H1 (cell line): Measurements from ENCODE around the gene CHST2. TPM values are rescaled to one million over a fixed set of nuclear protein-coding genes. Genes with fewer than 3 reads are reported as not detected.

Experiments
- CTCF ChIA-PET: fragments of 300-600 bp; sonication (Branson Sonifier 250); formaldehyde crosslinking; loops from one replicate; lab custom pipeline; 2021; ENCODE audit not compliant: partially characterized antibody; lab: Charles Lee
- POLR2A ChIA-PET: fragments of 300-600 bp; sonication (Branson Sonifier 250); formaldehyde crosslinking; loops from one replicate; lab custom pipeline; 2021; ENCODE audit warnings: inconsistent platforms; ENCODE audit not compliant: partially characterized antibody; lab: Charles Lee
- DNase-seq, 2 experiments: peaks; one replicate each; pipeline versions ENCODE4 v3.0.0 to v3.0.0-alpha.2; 2010 to 2022; ENCODE audit warnings: low spot score in 2 of 2, low read depth in 1 of 2, mixed read lengths in 1 of 2
- FAIRE-seq: peaks from 2 replicates; lab custom pipeline; 2011; peaks lifted over from hg19 to GRCh38; lab: Jason Lieb, UNC
- H2AFZ ChIP-seq: 2 replicates; pipeline ENCODE4 v1.8.1; 2012; ENCODE audit warnings: low read length, inconsistent platforms
- H2AK5ac ChIP-seq: 2 replicates; pipeline ENCODE4 v1.6.1; 2013; ENCODE audit warnings: low read depth, low read length
- H2BK120ac ChIP-seq: replicated peaks from 2 replicates; pipeline ENCODE3; 2013; ENCODE audit warnings: low read depth, low read length, inconsistent platforms
- H2BK12ac ChIP-seq: 2 replicates; pipeline ENCODE4 v1.6.1; 2013; ENCODE audit warnings: low read depth, low read length
- H2BK15ac ChIP-seq: 2 replicates; pipeline ENCODE4 v1.6.1; 2013; ENCODE audit warnings: low read length
- H2BK20ac ChIP-seq: 2 replicates; pipeline ENCODE4 v1.6.1; 2013; ENCODE audit warnings: low read length
- H2BK5ac ChIP-seq: 2 replicates; pipeline ENCODE4 v1.6.1; 2013; ENCODE audit warnings: low read depth, low read length
- H3K14ac ChIP-seq: 2 replicates; pipeline ENCODE4 v1.6.1; 2013; ENCODE audit warnings: inconsistent platforms; ENCODE audit not compliant: insufficient read length
- H3K18ac ChIP-seq: 2 replicates; pipeline ENCODE4 v1.6.1; 2013; ENCODE audit warnings: low read length; ENCODE audit errors: extremely low read depth
- H3K23ac ChIP-seq: 2 replicates; pipeline ENCODE4 v1.6.1; 2013; ENCODE audit warnings: inconsistent platforms; ENCODE audit not compliant: insufficient read length
- H3K23me2 ChIP-seq: 2 replicates; pipeline ENCODE4 v1.6.1; 2013; ENCODE audit warnings: low read depth, low read length
- H3K27ac ChIP-seq: 2 replicates; pipeline ENCODE4 v1.6.1; 2011; ENCODE audit warnings: low read depth, low read length, inconsistent platforms
- H3K27me3 ChIP-seq, 4 experiments: replicated peaks in 1 of 4; 1 replicate in 1 of 4; 2 replicates in 3 of 4; pipeline versions ENCODE4 v1.6.1 to v1.8.1; 2011 to 2013; ENCODE audit warnings: low read length in 3 of 4, mild to moderate bottlenecking in 3 of 4, inconsistent platforms in 2 of 4, mixed read lengths in 2 of 4, moderate library complexity in 1 of 4; ENCODE audit not compliant: control insufficient read depth in 3 of 4, insufficient read depth in 3 of 4; ENCODE audit errors: extremely low read depth in 1 of 4
- H3K36me3 ChIP-seq, 4 experiments: 2 replicates each; pipeline versions ENCODE4 v1.6.1 to v1.8.1; 2011 to 2013; ENCODE audit warnings: mild to moderate bottlenecking in 4 of 4, low read length in 3 of 4, moderate library complexity in 2 of 4, control low read depth in 1 of 4, inconsistent platforms in 1 of 4; ENCODE audit not compliant: insufficient read depth in 4 of 4, control insufficient read depth in 2 of 4
- H3K4ac ChIP-seq: replicated peaks from 2 replicates; pipeline ENCODE3; 2013; ENCODE audit warnings: low read length, low read depth, mixed read lengths, inconsistent platforms; ENCODE audit not compliant: insufficient read length
- H3K4me1 ChIP-seq, 4 experiments: replicated peaks in 1 of 4; 1 replicate in 1 of 4; 2 replicates in 3 of 4; pipeline versions ENCODE4 v1.6.1 to v1.8.1; 2011 to 2013; ENCODE audit warnings: low read length in 3 of 4, inconsistent platforms in 2 of 4, mixed read lengths in 1 of 4; ENCODE audit not compliant: insufficient read depth in 4 of 4, control insufficient read depth in 3 of 4
- H3K4me2 ChIP-seq, 2 experiments: 2 replicates each; pipeline versions ENCODE4 v1.6.1 to v1.8.1; 2011 to 2013; ENCODE audit warnings: low read depth in 2 of 2, low read length in 2 of 2, control low read depth in 1 of 2, inconsistent platforms in 1 of 2, mild to moderate bottlenecking in 1 of 2; ENCODE audit not compliant: insufficient read depth in 1 of 2
- H3K4me3 ChIP-seq, 4 experiments: fragments of 200-600, 300-600 bp in 1 of 4; sonication (generic), shearing (Covaris generic), sonication (Bioruptor Twin) in 1 of 4; 2 replicates each; pipeline versions ENCODE4 v1.5.1 to v1.8.1; 2011 to 2016; ENCODE audit warnings: low read length in 4 of 4, low read depth in 3 of 4, control low read depth in 2 of 4, inconsistent platforms in 2 of 4, mild to moderate bottlenecking in 2 of 4, mixed read lengths in 1 of 4, moderate library complexity in 1 of 4; ENCODE audit not compliant: insufficient read depth in 2 of 4; ENCODE audit errors: extremely low read depth in 1 of 4
- H3K56ac ChIP-seq: replicated peaks from 2 replicates; pipeline ENCODE3; 2013; ENCODE audit warnings: low read depth, mild to moderate bottlenecking, mixed read lengths, low read length, inconsistent platforms; ENCODE audit not compliant: insufficient read length
- H3K79me1 ChIP-seq: 2 replicates; pipeline ENCODE4 v1.6.1; 2013; ENCODE audit warnings: low read depth, low read length, control low read depth
- H3K79me2 ChIP-seq, 2 experiments: 2 replicates each; pipeline versions ENCODE4 v1.6.1 to v1.8.1; 2012 to 2013; ENCODE audit warnings: low read length in 2 of 2, mild to moderate bottlenecking in 2 of 2, inconsistent platforms in 1 of 2; ENCODE audit not compliant: insufficient read depth in 2 of 2, control insufficient read depth in 1 of 2
- H3K9ac ChIP-seq, 4 experiments: replicated peaks in 1 of 4; 1 replicate in 1 of 4; 2 replicates in 3 of 4; pipeline versions ENCODE4 v1.6.1 to v1.8.1; 2011 to 2013; ENCODE audit warnings: low read depth in 3 of 4, low read length in 3 of 4, control low read depth in 2 of 4, mild to moderate bottlenecking in 2 of 4, moderate library complexity in 2 of 4, inconsistent platforms in 1 of 4; ENCODE audit errors: extremely low read depth in 1 of 4
- H3K9me3 ChIP-seq, 2 experiments: 2 replicates each; pipeline versions ENCODE4 v1.6.1 to v1.8.1; 2012 to 2013; ENCODE audit warnings: mild to moderate bottlenecking in 2 of 2, moderate library complexity in 2 of 2, control low read depth in 1 of 2, inconsistent platforms in 1 of 2, low read depth in 1 of 2, low read length in 1 of 2, mixed read lengths in 1 of 2; ENCODE audit not compliant: insufficient read depth in 2 of 2
- H4K20me1 ChIP-seq, 2 experiments: replicated peaks in 1 of 2; 2 replicates each; pipeline versions ENCODE3 to v1.8.1; 2011 to 2013; ENCODE audit warnings: inconsistent platforms in 2 of 2, low read length in 2 of 2, mild to moderate bottlenecking in 1 of 2; ENCODE audit not compliant: insufficient read depth in 2 of 2, control insufficient read depth in 1 of 2
- H4K5ac ChIP-seq: 2 replicates; pipeline ENCODE4 v1.6.1; 2013; ENCODE audit warnings: low read length, low read depth, mixed read lengths, inconsistent platforms; ENCODE audit not compliant: insufficient read length
- H4K8ac ChIP-seq: 2 replicates; pipeline ENCODE4 v1.8.0; 2013; ENCODE audit warnings: mild to moderate bottlenecking, moderate library complexity, low read length, inconsistent platforms; ENCODE audit not compliant: insufficient read depth; ENCODE audit errors: extremely low read depth
- H4K91ac ChIP-seq: replicated peaks from 2 replicates; pipeline ENCODE3; 2013; ENCODE audit warnings: low read length, mixed read lengths, inconsistent platforms; ENCODE audit not compliant: insufficient read length
- CEBPB ChIP-seq: IDR thresholded peaks from 2 replicates; pipeline ENCODE4 v1.6.1; 2012; ENCODE audit warnings: low read depth, low read length
- CHD2 ChIP-seq: IDR thresholded peaks from 2 replicates; pipeline ENCODE4 v1.6.1; 2012; ENCODE audit warnings: low read length, improper control_type of control experiment
- CTBP2 ChIP-seq: IDR thresholded peaks from 2 replicates; pipeline ENCODE4 v1.7.0; 2011; ENCODE audit warnings: borderline replicate concordance, mild to moderate bottlenecking, moderate library complexity, mixed read lengths, low read length; ENCODE audit not compliant: insufficient read depth, insufficient read length
- EZH2 ChIP-seq: fragments of 200-600 bp; sonication (generic); IDR thresholded peaks from 2 replicates; pipeline ENCODE4 v1.7.1; 2012; ENCODE audit warnings: low read depth, mild to moderate bottlenecking, moderate library complexity, low read length, inconsistent platforms; ENCODE audit not compliant: severe bottlenecking
- JUN ChIP-seq: IDR thresholded peaks from 2 replicates; pipeline ENCODE4 v1.6.1; 2011; ENCODE audit warnings: low read depth, mild to moderate bottlenecking, improper control_type of control experiment, low read length
- POLR2A ChIP-seq, 2 experiments: IDR thresholded peaks; 1 replicate in 1 of 2; 2 replicates in 1 of 2; pipeline ENCODE4 v1.6.1; 2011; ENCODE audit warnings: low read depth in 2 of 2, low read length in 2 of 2, mild to moderate bottlenecking in 2 of 2; ENCODE audit errors: control extremely low read depth in 1 of 2
- RAD21 ChIP-seq, 2 experiments: IDR thresholded peaks in 1 of 2; conservative IDR thresholded peaks in 1 of 2; 2 replicates each; pipeline ENCODE4 v1.6.1; 2011; ENCODE audit warnings: low read depth in 2 of 2, low read length in 2 of 2, improper control_type of control experiment in 1 of 2, inconsistent platforms in 1 of 2, mild to moderate bottlenecking in 1 of 2, moderate library complexity in 1 of 2
- RXRA ChIP-seq: IDR thresholded peaks from 2 replicates; pipeline ENCODE4 v1.6.1; 2011; ENCODE audit warnings: low read depth, mild to moderate bottlenecking, low read length, moderate library complexity; ENCODE audit not compliant: insufficient read depth
- TAF1 ChIP-seq: IDR thresholded peaks from 2 replicates; pipeline ENCODE4 v1.6.1; 2011; ENCODE audit warnings: mild to moderate bottlenecking, low read depth, low read length
- YY1 ChIP-seq: IDR thresholded peaks from 2 replicates; pipeline ENCODE4 v1.6.1; 2011; ENCODE audit warnings: low read depth, mild to moderate bottlenecking, low read length
- WGBS, 2 experiments: shearing (Covaris generic) in 1 of 2; methylation state at CpG; one replicate each; pipeline versions ENCODE4 v1.1.6 to v1.1.7; 2013 to 2015; ENCODE audit warnings: low lambda C conversion rate in 2 of 2, mixed read lengths in 2 of 2, inconsistent platforms in 1 of 2, low coverage in 1 of 2, missing lambda C conversion rate in 1 of 2; ENCODE audit not compliant: insufficient replicate concordance in 2 of 2, insufficient coverage in 1 of 2, insufficient read length in 1 of 2; ENCODE audit errors: extremely low coverage in 1 of 2, missing lambda C conversion rate in 1 of 2; 5-methylcytosine and 5-hydroxymethylcytosine counted together
- polyA plus RNA-seq, 7 experiments: library from polyadenylated mRNA; depleted of rRNA in 3 of 7; stranded (reverse) in 5 of 7; unstranded in 2 of 7; fragments of >200 nt in 5 of 7; fragments of 200-250 nt in 2 of 7; gene quantifications; 1 replicate in 5 of 7; 2 replicates in 1 of 7; 4 replicates in 1 of 7; pipeline versions ENCODE4 v1.2.1 to v1.2.3, GENCODE V29; 2011 to 2013; ENCODE audit warnings: missing spikeins in 2 of 7, mixed read lengths in 2 of 7
- total RNA-seq: library from RNA; stranded (reverse); fragmentation: NEBNext Ultra II Directional; extraction: Animal tissue kit (Norgen Biotek cat#: 25700); gene quantifications from 2 replicates; pipeline ENCODE4 v1.2.1, GENCODE V29; 2021
- TF ChIP-seq, protein P1 (sequence below): IDR thresholded peaks from 2 replicates; pipeline ENCODE4 v1.6.1; 2012; ENCODE audit warnings: low read length, inconsistent platforms
- TF ChIP-seq, protein P2 (sequence below): IDR thresholded peaks from 2 replicates; pipeline ENCODE4 v1.6.1; 2012; ENCODE audit warnings: inconsistent platforms

Gene CHST2
- total and polyA plus RNA-seq, 2 of the 8 experiments (the other 6 are each of a cell fraction or from before 2014, with no cell fraction given) = 3.2 to 15.1 TPM

DNA sequence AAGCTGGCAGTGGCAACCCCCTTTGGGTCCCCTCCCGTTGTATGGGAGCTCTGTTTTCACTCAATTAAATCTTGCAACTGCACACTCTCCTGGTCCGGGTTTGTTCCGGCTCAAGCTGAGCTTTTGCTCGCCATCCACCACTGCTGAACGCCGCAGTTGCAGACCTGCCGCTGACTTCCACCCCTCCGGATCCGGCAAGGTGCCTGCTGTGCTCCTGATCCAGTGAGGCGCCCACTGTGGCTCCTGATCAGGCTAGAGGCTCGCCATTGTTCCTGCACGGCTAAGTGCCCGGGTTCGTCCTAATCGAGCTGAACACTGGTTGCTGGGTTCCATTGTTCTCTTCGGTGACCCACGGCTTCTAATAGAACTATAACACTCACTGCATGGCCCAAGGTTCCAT is 22.8 kb downstream of the CHST2 start:
- Histone ChIP-seq H3K23me2 (no peaks in the 10 kb centered on the region), H3K36me3 (no peaks in the 10 kb centered on the region), H3K18ac (no peak overlapping the region), H2AFZ (no peak overlapping the region), H3K9me3 (no peaks in the 10 kb centered on the region), H2BK15ac (no peak overlapping the region), H4K91ac (no peak overlapping the region), H2BK5ac (no peak overlapping the region), H2BK12ac (no peak overlapping the region), H2AK5ac (no peak overlapping the region), H4K8ac (no peak overlapping the region), H3K27me3 (no peaks in the 10 kb centered on the region), H3K4me3 (no peak overlapping the region), H2BK120ac (no peak overlapping the region), H3K14ac (no peak overlapping the region), H4K20me1 (no peaks in the 10 kb centered on the region), H3K56ac (no peak overlapping the region), H3K4ac (no peak overlapping the region), H3K4me1 (no peaks in the 10 kb centered on the region), H3K79me1 (no peaks in the 10 kb centered on the region), H2BK20ac (no peak overlapping the region), H3K27ac (no peak overlapping the region), H3K4me2 (no peak overlapping the region), H4K5ac (no peak overlapping the region), H3K9ac (no peak overlapping the region), H3K79me2 (no peaks in the 10 kb centered on the region), H3K23ac (no peak overlapping the region)
- DNase-seq = no peak
- ChIA-PET POLR2A (no interaction called here), CTCF (interaction anchor here (0.6 to 1.1 kb wide), 3 partner anchors 10 to 84 kb away, joined by 3 to 4 read pairs (median 3); no protein-coding TSS in a partner anchor)
- WGBS, 2 experiments = 94% methylated on average over 14 of the region's 17 CpGs; no CpG with 5 or more reads in 1 of the 2 experiments
- no peak for FAIRE-seq
- no peak for TF ChIP-seq RXRA
- no peak for TF ChIP-seq EZH2
- TF ChIP-seq CTBP2 = no peak
- TF ChIP-seq YY1 = no peak
- TF ChIP-seq, protein P1, sequence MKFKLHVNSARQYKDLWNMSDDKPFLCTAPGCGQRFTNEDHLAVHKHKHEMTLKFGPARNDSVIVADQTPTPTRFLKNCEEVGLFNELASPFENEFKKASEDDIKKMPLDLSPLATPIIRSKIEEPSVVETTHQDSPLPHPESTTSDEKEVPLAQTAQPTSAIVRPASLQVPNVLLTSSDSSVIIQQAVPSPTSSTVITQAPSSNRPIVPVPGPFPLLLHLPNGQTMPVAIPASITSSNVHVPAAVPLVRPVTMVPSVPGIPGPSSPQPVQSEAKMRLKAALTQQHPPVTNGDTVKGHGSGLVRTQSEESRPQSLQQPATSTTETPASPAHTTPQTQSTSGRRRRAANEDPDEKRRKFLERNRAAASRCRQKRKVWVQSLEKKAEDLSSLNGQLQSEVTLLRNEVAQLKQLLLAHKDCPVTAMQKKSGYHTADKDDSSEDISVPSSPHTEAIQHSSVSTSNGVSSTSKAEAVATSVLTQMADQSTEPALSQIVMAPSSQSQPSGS = no peak
- no peak for TF ChIP-seq JUN
- TF ChIP-seq, protein P2, sequence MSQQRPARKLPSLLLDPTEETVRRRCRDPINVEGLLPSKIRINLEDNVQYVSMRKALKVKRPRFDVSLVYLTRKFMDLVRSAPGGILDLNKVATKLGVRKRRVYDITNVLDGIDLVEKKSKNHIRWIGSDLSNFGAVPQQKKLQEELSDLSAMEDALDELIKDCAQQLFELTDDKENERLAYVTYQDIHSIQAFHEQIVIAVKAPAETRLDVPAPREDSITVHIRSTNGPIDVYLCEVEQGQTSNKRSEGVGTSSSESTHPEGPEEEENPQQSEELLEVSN = no peak
- no peak for TF ChIP-seq RAD21 (IDR thresholded peaks at IDR 0.05 in 1 of 2, conservative IDR thresholded peaks at IDR 0.05 in 1 of 2; ENCODE audit: low read depth in 2 of 2, low read length in 2 of 2)
- no peak for TF ChIP-seq CEBPB
- TF ChIP-seq TAF1 = no peak
- no peak for TF ChIP-seq POLR2A (IDR thresholded peaks at IDR 0.05; ENCODE audit: control extremely low read depth in 1 of 2, low read depth in 2 of 2, low read length in 2 of 2)
- TF ChIP-seq CHD2 = no peak
